ENCODE results near the gene HOXC5. TPM values are rescaled to one million over a fixed set of nuclear protein-coding genes. Genes with fewer than 3 reads are reported as not detected.

The HOXC5 gene
- total RNA-seq, 2 experiments from 2014 or later = not detected

GRCh38 chr12:54005531-54005852 is 27.4 kb upstream of the HOXC5 start:
- peaks cover 97% of the 10 kb centered on the region for H3K27me3 Mint-ChIP-seq
- no peaks in the 10 kb centered on the region for H3K9me3 Mint-ChIP-seq (ENCODE audit: low read depth)
- ATAC-seq (peak; percentile 5), DNase-seq (no peak)
- no peaks in the 10 kb centered on the region for H3K36me3 Mint-ChIP-seq
- no peak overlapping the region for H3K27ac Mint-ChIP-seq
- CTCF ChIA-PET = interaction anchor here (0.6 to 8.4 kb wide), 28 partner anchors 8 to 376 kb away, joined by 3 to 136 read pairs (median 5); partner anchors contain the start of genes HOXC10, HOXC4, HOXC5 and HOXC6
- H3K4me3 Mint-ChIP-seq = no peak overlapping the region
- peaks cover 14% of the 10 kb centered on the region for H3K4me1 Mint-ChIP-seq

GRCh38 chr12:54005853-54006558 is 26.8 kb upstream of the HOXC5 start:
- H3K36me3 Mint-ChIP-seq = no peaks in the 10 kb centered on the region
- peak; percentile 88 for ATAC-seq
- no peaks in the 10 kb centered on the region for H3K9me3 Mint-ChIP-seq (ENCODE audit: low read depth)
- peaks cover 14% of the 10 kb centered on the region for H3K4me1 Mint-ChIP-seq
- H3K27ac Mint-ChIP-seq = no peak overlapping the region
- H3K4me3 Mint-ChIP-seq = peak overlapping the region; percentile 64
- CTCF ChIA-PET = interaction anchor here (0.6 to 8.4 kb wide), 28 partner anchors 8 to 375 kb away, joined by 3 to 136 read pairs (median 5); partner anchors contain the start of genes HOXC10, HOXC4, HOXC5 and HOXC6
- peaks cover 95% of the 10 kb centered on the region for H3K27me3 Mint-ChIP-seq
- peak; percentile 87 for DNase-seq

GRCh38 chr12:54006559-54007220 is 26.2 kb upstream of the HOXC5 start:
- ATAC-seq (no peak), DNase-seq (no peak)
- H3K4me3 Mint-ChIP-seq = peak overlapping the region; percentile 64
- no peak overlapping the region for H3K27ac Mint-ChIP-seq
- peaks cover 95% of the 10 kb centered on the region for H3K27me3 Mint-ChIP-seq
- H3K36me3 Mint-ChIP-seq = no peaks in the 10 kb centered on the region
- H3K9me3 Mint-ChIP-seq (ENCODE audit: low read depth) = no peaks in the 10 kb centered on the region
- peaks cover 20% of the 10 kb centered on the region for H3K4me1 Mint-ChIP-seq
- CTCF ChIA-PET = interaction anchor here (1.0 to 8.4 kb wide), 15 partner anchors 9 to 375 kb away, joined by 3 to 136 read pairs (median 14); partner anchors contain the start of genes HOXC5, HOXC6 and SMUG1

- H3K4me3 Mint-ChIP-seq = no peak overlapping the region
- H3K9me3 Mint-ChIP-seq (ENCODE audit: low read depth) = no peaks in the 10 kb centered on the region
- peaks cover 20% of the 10 kb centered on the region for H3K4me1 Mint-ChIP-seq
- H3K27me3 Mint-ChIP-seq = peaks cover 91% of the 10 kb centered on the region
- no peak overlapping the region for H3K27ac Mint-ChIP-seq
- CTCF ChIA-PET = interaction anchor here (1.2 to 8.4 kb wide), 10 partner anchors 9 to 207 kb away, joined by 3 to 136 read pairs (median 56); partner anchors contain the start of genes HOXC5, HOXC6 and SMUG1
- DNase-seq (no peak), ATAC-seq (no peak)
- H3K36me3 Mint-ChIP-seq = no peaks in the 10 kb centered on the region
Measured at GRCh38 chr12:54007538-54008259, 25.2 kb upstream of the HOXC5 start.

GRCh38 chr12:54008260-54008552 is 24.6 kb upstream of the HOXC5 start:
- H3K27ac Mint-ChIP-seq = no peak overlapping the region
- no peaks in the 10 kb centered on the region for H3K9me3 Mint-ChIP-seq (ENCODE audit: low read depth)
- H3K27me3 Mint-ChIP-seq = peaks cover 91% of the 10 kb centered on the region
- H3K4me1 Mint-ChIP-seq = peaks cover 20% of the 10 kb centered on the region
- no peak overlapping the region for H3K4me3 Mint-ChIP-seq
- DNase-seq (no peak), ATAC-seq (no peak)
- CTCF ChIA-PET = interaction anchor here (1.2 to 8.4 kb wide), 9 partner anchors 8 to 207 kb away, joined by 3 to 136 read pairs (median 68); partner anchors contain the start of genes HOXC5, HOXC6 and SMUG1
- no peaks in the 10 kb centered on the region for H3K36me3 Mint-ChIP-seq

GRCh38 chr12:54009171-54010052 is 23.4 kb upstream of the HOXC5 start:
- peaks cover under 1% of the 10 kb centered on the region for H3K36me3 Mint-ChIP-seq
- peak overlapping the region; percentile 32 for H3K4me3 Mint-ChIP-seq
- H3K27me3 Mint-ChIP-seq = peaks cover 91% of the 10 kb centered on the region
- H3K4me1 Mint-ChIP-seq = peaks cover 20% of the 10 kb centered on the region
- H3K9me3 Mint-ChIP-seq (ENCODE audit: low read depth) = no peaks in the 10 kb centered on the region
- CTCF ChIA-PET = interaction anchor here (0.7 to 8.4 kb wide), 10 partner anchors 7 to 353 kb away, joined by 3 to 136 read pairs (median 56); partner anchors contain the start of genes HOXC5, HOXC6 and SMUG1
- DNase-seq (no peak), ATAC-seq (no peak)
- H3K27ac Mint-ChIP-seq = no peak overlapping the region

- DNase-seq (no peak), ATAC-seq (no peak)
- H3K4me3 Mint-ChIP-seq = no peak overlapping the region
- peaks cover 1% of the 10 kb centered on the region for H3K36me3 Mint-ChIP-seq
- H3K27me3 Mint-ChIP-seq = peaks cover 92% of the 10 kb centered on the region
- CTCF ChIA-PET = interaction anchor here (0.8 to 8.4 kb wide), 4 partner anchors 11 to 204 kb away, joined by 3 to 74 read pairs (median 36); partner anchors contain the start of genes HOXC5 and HOXC6
- no peak overlapping the region for H3K27ac Mint-ChIP-seq
- no peaks in the 10 kb centered on the region for H3K9me3 Mint-ChIP-seq (ENCODE audit: low read depth)
- H3K4me1 Mint-ChIP-seq = peaks cover 22% of the 10 kb centered on the region
Measured at GRCh38 chr12:54010053-54010971, 22.5 kb upstream of the HOXC5 start.

- H3K36me3 Mint-ChIP-seq = peaks cover 1% of the 10 kb centered on the region
- no peak overlapping the region for H3K4me3 Mint-ChIP-seq
- peaks cover 92% of the 10 kb centered on the region for H3K27me3 Mint-ChIP-seq
- H3K27ac Mint-ChIP-seq = no peak overlapping the region
- CTCF ChIA-PET = interaction anchor here (0.8 to 8.4 kb wide), 2 partner anchors 12 to 21 kb away, joined by 3 to 74 read pairs; partner anchors contain the start of genes HOXC5 and HOXC6
- ATAC-seq (no peak), DNase-seq (no peak)
- H3K4me1 Mint-ChIP-seq = peaks cover 16% of the 10 kb centered on the region
- no peaks in the 10 kb centered on the region for H3K9me3 Mint-ChIP-seq (ENCODE audit: low read depth)
Measured at GRCh38 chr12:54010972-54011664, 21.7 kb upstream of the HOXC5 start.

- DNase-seq (no peak), ATAC-seq (no peak)
- peaks cover 91% of the 10 kb centered on the region for H3K27me3 Mint-ChIP-seq
- CTCF ChIA-PET = interaction anchor here (1.0 to 8.4 kb wide), 4 partner anchors 20 to 196 kb away, joined by 4 to 74 read pairs (median 10); partner anchors contain the start of genes HOXC10, HOXC5 and HOXC6
- no peak overlapping the region for H3K4me3 Mint-ChIP-seq
- peaks cover 1% of the 10 kb centered on the region for H3K36me3 Mint-ChIP-seq
- peaks cover 14% of the 10 kb centered on the region for H3K4me1 Mint-ChIP-seq
- H3K9me3 Mint-ChIP-seq (ENCODE audit: low read depth) = no peaks in the 10 kb centered on the region
- H3K27ac Mint-ChIP-seq = no peak overlapping the region
Measured at GRCh38 chr12:54011665-54012532, 21.0 kb upstream of the HOXC5 start.

GRCh38 chr12:54012631-54013409 is 20.0 kb upstream of the HOXC5 start:
- no peaks in the 10 kb centered on the region for H3K9me3 Mint-ChIP-seq (ENCODE audit: low read depth)

More at GRCh38 chr12:54012631-54013409, 20.0 kb upstream of the HOXC5 start:
- Mint-ChIP-seq H3K27ac (no peak overlapping the region), H3K4me1 (peaks cover 20% of the 10 kb centered on the region), H3K36me3 (peaks cover 1% of the 10 kb centered on the region), H3K4me3 (no peak overlapping the region), H3K27me3 (peaks cover 90% of the 10 kb centered on the region)
- ATAC-seq (no peak), DNase-seq (no peak)
- CTCF ChIA-PET = interaction anchor here (1.0 to 5.6 kb wide), 6 partner anchors 9 to 202 kb away, joined by 3 to 31 read pairs (median 6); partner anchors contain the start of genes HOXC10 and HOXC5

Measured in activated CD8-positive, alpha-beta memory T cell treated with anti-CD3 and anti-CD28 coated beads, Interleukin-2, amount 10 ng/mL, durations not matched to agents 7 days and 5 days (primary cell).